Gastroesophageal sphincter (tissue), 4 donors: ENCODE data around the gene DTX4. TPM values are rescaled to one million over a fixed set of nuclear protein-coding genes. Genes with fewer than 3 reads are reported as not detected.
A peak's percentile ranks its signal among the peaks of the same experiment; 100 is the strongest.

ENCODE experiments used
- ATAC-seq: fragments of 150-250 bp; one replicate; pipeline ENCODE4 v1.9.1; 2016; ENCODE audit warnings: mild to moderate bottlenecking, moderate library complexity
- H3K27ac ChIP-seq, 4 donors: fragments of 200-600 bp; sonication (generic) in 3 of 4; 1 replicate in 3 of 4; 2 replicates in 1 of 4; pipeline ENCODE4 v1.5.1; 2016 to 2019
- H3K27me3 ChIP-seq: fragments of 200-600 bp; sonication (generic); one replicate; pipeline ENCODE4 v1.5.1; 2019
- H3K36me3 ChIP-seq, 2 donors: fragments of 200-600 bp; sonication (generic); one replicate each; pipeline ENCODE4 v1.5.1; 2019; ENCODE audit warnings: control low read depth in 1 of 2
- H3K4me1 ChIP-seq, 3 donors: fragments of 200-600 bp; sonication (generic); 1 replicate in 2 of 3; 2 replicates in 1 of 3; pipeline ENCODE4 v1.5.1; 2016 to 2019; ENCODE audit warnings: control low read depth in 2 of 3
- H3K4me3 ChIP-seq, 2 donors: fragments of 200-600 bp; sonication (generic); one replicate each; pipeline ENCODE4 v1.5.1; 2019; ENCODE audit warnings: mild to moderate bottlenecking in 1 of 2, moderate library complexity in 1 of 2
- H3K9me3 ChIP-seq, 3 donors: fragments of 200-600 bp; sonication (generic); one replicate each; pipeline ENCODE4 v1.5.1; 2017 to 2019; ENCODE audit warnings: control low read depth in 2 of 3
- CTCF ChIP-seq, 4 experiments: fragments of 200-600 bp in 2 of 4; fragments of 450-650 bp in 2 of 4; sonication (generic) in 1 of 4; IDR thresholded peaks; one replicate each; pipeline ENCODE4 v1.5.1; 2017 to 2019; ENCODE audit warnings: antibody characterized with exemption in 4 of 4, mild to moderate bottlenecking in 2 of 4, moderate library complexity in 2 of 4
- EP300 ChIP-seq: sonication (generic); formaldehyde crosslinking; IDR thresholded peaks from one replicate; pipeline ENCODE4 v1.6.1; 2017; ENCODE audit warnings: antibody characterized with exemption, mild to moderate bottlenecking
- POLR2A ChIP-seq, 2 donors: fragments of 450-650 bp; IDR thresholded peaks; one replicate each; pipeline ENCODE4 v1.6.1; 2017; ENCODE audit warnings: antibody characterized with exemption in 2 of 2, mild to moderate bottlenecking in 2 of 2, moderate library complexity in 1 of 2
- POLR2AphosphoS5 ChIP-seq: sonication (generic); formaldehyde crosslinking; IDR thresholded peaks from one replicate; pipeline ENCODE4 v1.6.1; 2017; ENCODE audit warnings: antibody characterized with exemption
- WGBS, 2 donors: methylation state at CpG; one replicate each; pipeline ENCODE4 v1.1.5; 2018; ENCODE audit warnings: low coverage in 1 of 2; 5-methylcytosine and 5-hydroxymethylcytosine counted together
- total RNA-seq, 4 donors: library from RNA; depleted of rRNA; stranded (reverse); fragments of >200 nt; gene quantifications; one replicate each; pipeline ENCODE4 v1.1.0, GENCODE V29; 2016

The DTX4 gene
- total RNA-seq, 4 donors from 2014 or later: 2.0 to 6.8 (median 6.2) TPM

GRCh38 chr11:59182457-59183151, 10.7 kb downstream of the DTX4 start:
- H3K9me3 ChIP-seq: no peaks in the 10 kb centered on the region
- H3K4me3 ChIP-seq: no peak overlapping the region
- peak overlapping the region in 1 of 4 donors; percentile 59 for H3K27ac ChIP-seq
- no peak for ATAC-seq
- H3K36me3 ChIP-seq: peaks cover 0 to 10% of the 10 kb centered on the region in 2 donors
- H3K27me3 ChIP-seq: no peaks in the 10 kb centered on the region
- peaks cover 0 to 39% (median 16%) of the 10 kb centered on the region in 3 donors for H3K4me1 ChIP-seq
- WGBS, 2 donors: 89 to 100% methylated on average over 2 to 3 of the region's 4 CpGs
- no peak for TF ChIP-seq EP300
- no peak for TF ChIP-seq CTCF (IDR thresholded peaks at IDR 0.05)
- TF ChIP-seq POLR2AphosphoS5: no peak
- TF ChIP-seq POLR2A (IDR thresholded peaks at IDR 0.05): no peak

- Histone ChIP-seq H3K36me3 (peaks cover 0 to 10% of the 10 kb centered on the region in 2 donors), H3K27me3 (no peaks in the 10 kb centered on the region), H3K4me3 (no peak overlapping the region), H3K9me3 (no peaks in the 10 kb centered on the region), H3K27ac (peak overlapping the region in 2 of 4 donors; percentile 22 to 59), H3K4me1 (peaks cover 0 to 50% (median 16%) of the 10 kb centered on the region in 3 donors)
- peak; percentile 72 for ATAC-seq
- 67 to 80% methylated on average over 1 of the region's 1 CpG for WGBS, 2 donors
- TF ChIP-seq CTCF (IDR thresholded peaks at IDR 0.05) (no peak), POLR2AphosphoS5 (no peak), EP300 (no peak), POLR2A (IDR thresholded peaks at IDR 0.05) (no peak)
Measured at GRCh38 chr11:59183771-59184170, 11.8 kb downstream of the DTX4 start.

GRCh38 chr11:59184691-59185339, 12.9 kb downstream of the DTX4 start:
- no peaks in the 10 kb centered on the region for H3K9me3 ChIP-seq
- 70 to 73% methylated on average over 4 to 5 of the region's 9 CpGs for WGBS, 2 donors
- TF ChIP-seq CTCF (IDR thresholded peaks at IDR 0.05) (no peak), POLR2A (IDR thresholded peaks at IDR 0.05) (no peak), EP300 (no peak), POLR2AphosphoS5 (no peak)
- no peaks in the 10 kb centered on the region for H3K27me3 ChIP-seq
- H3K4me3 ChIP-seq: no peak overlapping the region
- peaks cover 0 to 60% (median 16%) of the 10 kb centered on the region in 3 donors for H3K4me1 ChIP-seq
- H3K27ac ChIP-seq: peak overlapping the region in 2 of 4 donors; percentile 30 to 51
- H3K36me3 ChIP-seq: peaks cover 0 to 10% of the 10 kb centered on the region in 2 donors
- ATAC-seq: no peak

GRCh38 chr11:59185386-59185945, 13.5 kb downstream of the DTX4 start:
- peaks cover 0 to 64% (median 16%) of the 10 kb centered on the region in 3 donors for H3K4me1 ChIP-seq
- no peaks in the 10 kb centered on the region for H3K9me3 ChIP-seq
- peaks cover 0 to 10% of the 10 kb centered on the region in 2 donors for H3K36me3 ChIP-seq
- H3K27ac ChIP-seq: peak overlapping the region in 2 of 4 donors; percentile 30 to 51
- no peak for TF ChIP-seq POLR2AphosphoS5
- TF ChIP-seq CTCF (IDR thresholded peaks at IDR 0.05): no peak
- TF ChIP-seq POLR2A (IDR thresholded peaks at IDR 0.05): no peak
- no peak for TF ChIP-seq EP300
- WGBS, 2 donors: 64 to 69% methylated on average over 2 to 3 of the region's 5 CpGs
- H3K4me3 ChIP-seq: no peak overlapping the region
- ATAC-seq: no peak
- no peaks in the 10 kb centered on the region for H3K27me3 ChIP-seq
